HG03457 (cell line): ENCODE data around the gene DDN.

Source experiments
- ATAC-seq: cut with Tn5 transposase; IDR thresholded peaks from one replicate; pipeline ENCODE4 v1.9.1; 2021; ENCODE audit warnings: moderate number of reproducible peaks; ENCODE audit not compliant: unreplicated experiment

Gene DDN

DNA sequence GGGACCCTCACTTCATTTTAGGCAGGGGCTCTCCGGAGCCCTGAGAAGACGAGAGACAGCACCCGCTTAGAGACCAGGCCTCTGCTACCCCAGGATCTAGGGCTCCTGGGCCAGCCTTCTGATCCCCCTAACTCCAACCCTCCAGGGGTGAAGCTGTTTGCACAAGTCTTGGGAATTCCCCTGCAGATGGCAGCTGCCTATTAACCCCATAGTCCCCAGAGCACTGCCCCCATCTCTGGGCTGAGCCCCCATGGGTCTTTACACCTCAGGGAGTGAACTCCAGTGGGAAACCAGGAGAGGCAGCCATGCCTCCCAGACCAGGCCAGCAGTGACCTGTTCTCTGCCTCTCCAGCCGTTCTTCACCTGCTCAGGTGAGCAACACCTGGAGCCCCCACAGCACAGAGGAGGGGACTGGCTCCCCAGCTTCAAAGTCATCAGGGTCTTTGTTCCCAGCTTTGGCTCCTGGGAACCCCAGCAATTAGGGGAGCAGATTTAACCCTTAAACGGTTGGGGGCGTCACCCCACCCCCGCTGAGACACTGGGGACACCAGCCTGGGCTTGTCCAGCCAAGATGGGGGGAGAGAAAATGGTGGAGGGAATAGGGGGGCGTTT is 29.9 kb downstream of the DDN start:
- ATAC-seq: no peak

DNA sequence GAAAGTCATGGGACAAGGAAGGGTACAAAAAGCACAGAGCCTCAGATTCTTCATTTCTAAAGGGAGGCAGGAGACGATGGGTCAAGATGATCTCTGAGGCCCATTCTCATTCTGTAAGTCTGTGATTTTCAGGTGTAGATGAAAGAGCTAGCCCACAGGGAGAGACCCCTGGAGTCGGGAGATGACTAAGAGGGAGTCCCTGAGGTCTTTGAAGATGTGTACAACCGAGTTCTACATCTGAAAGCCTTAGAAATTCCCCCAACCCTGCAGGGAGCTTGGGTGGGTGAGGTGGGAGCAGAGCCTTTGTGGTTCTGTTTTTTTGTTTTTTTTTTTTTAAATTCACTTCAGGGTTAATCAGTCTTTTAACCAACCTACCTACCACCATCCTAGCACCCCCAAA is 30.7 kb downstream of the DDN start:
- no peak for ATAC-seq

DNA sequence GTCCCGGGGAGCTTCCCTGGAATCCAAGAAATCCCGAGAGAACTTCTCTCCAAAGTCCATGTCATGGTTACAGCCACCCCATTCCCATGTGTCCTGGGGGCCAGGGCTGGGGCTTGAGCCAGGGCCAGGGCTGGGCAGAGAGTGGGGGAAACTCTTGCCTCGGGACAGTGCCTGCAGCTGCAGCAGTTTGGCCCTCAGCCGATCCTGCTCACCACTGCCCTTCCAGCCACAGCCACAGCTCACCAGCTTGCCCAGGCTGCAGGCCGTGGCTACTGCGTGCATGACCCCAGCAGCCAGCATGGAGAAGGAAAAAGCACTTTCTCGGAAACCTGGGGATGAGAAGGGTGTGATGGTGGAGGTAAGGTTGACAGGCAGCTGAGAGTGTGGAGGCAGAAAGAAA is 31.2 kb downstream of the DDN start:
- ATAC-seq: no peak

DNA sequence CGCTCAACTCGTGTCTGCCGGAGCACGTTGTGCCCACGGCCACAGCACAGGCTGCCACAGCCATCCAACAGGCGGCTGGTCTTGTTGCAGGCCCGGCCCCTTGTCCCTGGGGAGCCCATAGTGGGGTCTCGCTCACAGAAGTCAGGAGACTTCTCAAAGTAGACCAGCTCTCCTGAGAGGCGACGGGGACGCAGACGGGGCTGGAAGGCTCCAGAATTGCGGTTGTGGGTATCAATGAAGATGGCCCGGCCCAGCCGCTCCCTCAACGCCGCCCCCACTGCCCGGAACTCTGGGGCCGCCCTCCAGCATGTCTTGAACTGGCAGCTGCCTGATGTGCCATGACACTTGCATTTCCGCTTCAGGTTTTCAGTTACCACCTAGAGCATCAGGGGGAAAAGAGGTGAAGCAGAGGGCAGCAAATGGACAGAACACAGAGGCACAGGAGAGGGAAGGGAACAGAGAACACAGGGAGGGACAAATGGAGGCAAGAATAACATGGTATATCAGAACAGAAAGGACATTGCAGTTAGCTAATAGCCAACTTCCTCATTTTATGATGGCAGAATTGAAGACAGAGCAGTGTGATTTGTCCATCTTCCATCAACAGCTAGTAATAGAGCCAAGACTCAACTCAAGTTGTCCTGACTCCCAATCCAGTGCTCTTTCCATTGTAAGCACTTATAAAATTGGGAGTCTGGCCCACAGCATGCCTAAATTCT is 32.8 kb downstream of the DDN start:
- no peak for ATAC-seq

DNA sequence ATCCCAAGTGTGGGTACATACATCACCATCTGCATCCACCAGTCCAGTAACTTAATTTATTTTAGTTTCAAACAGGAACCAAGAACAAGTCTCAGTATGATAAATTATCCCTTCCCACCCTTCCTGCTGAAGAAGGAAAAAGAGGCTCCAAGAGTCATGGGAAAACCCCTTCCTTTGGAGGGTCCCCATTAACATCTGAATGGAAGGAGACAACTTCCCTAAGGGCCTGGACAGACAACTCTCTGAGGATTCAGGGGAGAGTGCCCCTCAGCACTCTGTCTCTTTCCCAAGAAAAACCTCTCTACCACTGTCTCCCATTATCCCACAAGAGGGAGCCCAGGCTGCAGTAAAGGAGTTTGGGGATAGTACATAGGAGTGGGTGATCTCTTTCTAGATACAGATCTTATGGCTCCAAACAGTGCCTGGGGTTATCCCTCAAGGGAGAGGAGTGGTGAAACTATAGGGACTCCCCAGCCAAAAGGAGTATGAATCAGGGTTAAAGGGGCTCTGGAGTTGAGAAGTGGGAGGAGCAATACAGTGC is 33.8 kb downstream of the DDN start:
- no peak for ATAC-seq

DNA sequence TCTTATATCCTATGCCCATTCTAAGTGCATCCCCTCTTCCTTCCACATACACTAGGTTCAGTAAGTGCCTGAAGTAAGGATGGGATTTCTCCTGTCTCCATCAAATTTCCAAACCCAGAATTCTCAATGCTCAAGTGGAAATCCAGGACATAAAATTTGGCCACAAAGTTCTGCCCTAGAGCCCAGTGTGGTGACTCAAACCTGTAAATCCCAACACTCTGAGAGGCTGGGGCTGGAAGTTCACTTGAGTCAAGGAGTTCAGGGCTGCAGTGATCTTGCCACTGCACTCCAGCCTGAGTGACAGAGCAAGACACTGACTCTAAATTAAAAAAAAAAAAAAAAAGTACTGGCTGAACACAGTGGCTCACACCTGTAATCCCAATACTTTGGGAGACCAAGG is 37.4 kb downstream of the DDN start:
- no peak for ATAC-seq

DNA sequence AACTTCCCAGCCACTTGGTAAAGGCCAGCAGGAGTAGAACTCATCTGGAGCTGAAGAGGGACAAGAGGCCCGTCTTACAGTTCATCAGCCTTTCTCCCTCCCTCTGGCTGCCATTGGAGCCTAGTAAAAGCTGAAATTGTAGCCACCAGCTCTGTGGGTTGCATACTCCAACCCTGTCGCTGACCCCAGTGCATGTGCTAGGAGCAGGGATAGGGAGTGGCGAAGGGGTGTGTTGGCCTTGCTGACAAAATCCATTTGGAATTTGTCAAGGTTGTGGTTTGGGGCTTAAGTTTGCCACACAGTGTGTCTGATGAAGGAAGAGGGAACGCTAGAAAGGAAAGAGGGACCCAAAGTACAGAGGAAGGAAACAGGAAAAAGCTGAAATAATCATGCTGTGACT is 37.8 kb downstream of the DDN start:
- ATAC-seq: no peak

DNA sequence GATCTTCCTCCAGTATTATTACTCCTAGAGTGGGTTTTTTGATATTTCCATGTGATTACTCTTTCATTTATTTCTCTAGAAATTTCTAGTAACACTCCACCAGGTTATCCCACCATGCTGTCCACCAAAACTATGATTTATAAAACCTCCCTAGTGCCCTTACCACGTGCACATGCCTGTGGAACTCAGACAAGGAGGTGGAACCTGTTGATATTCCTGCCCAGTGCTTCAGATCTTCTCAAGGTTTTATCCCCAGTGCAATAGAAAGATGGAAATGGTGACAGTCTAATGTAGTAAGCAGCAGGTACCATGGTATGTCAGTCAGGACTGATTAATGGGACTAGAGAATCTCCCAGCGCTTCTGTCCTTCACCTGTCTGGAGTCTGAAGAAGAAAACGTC is 38.3 kb downstream of the DDN start:
- no peak for ATAC-seq

DNA sequence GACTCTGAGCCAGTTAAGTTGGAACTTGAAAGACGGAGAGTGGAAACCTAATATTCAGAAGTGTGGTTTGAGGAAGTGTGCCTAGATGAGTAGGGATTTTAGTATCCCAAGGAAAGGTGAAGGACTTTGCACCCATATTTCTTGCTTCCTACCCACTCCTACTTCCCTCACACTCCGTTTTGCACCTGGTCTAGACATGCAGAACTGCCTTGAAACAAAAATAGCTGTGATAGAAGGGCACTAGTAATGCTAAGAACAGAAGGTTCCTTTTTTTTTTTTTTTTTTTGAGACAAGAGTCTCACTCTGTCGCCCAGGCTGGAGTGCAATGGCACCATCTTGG is 41.2 kb downstream of the DDN start:
- no peak for ATAC-seq

DNA sequence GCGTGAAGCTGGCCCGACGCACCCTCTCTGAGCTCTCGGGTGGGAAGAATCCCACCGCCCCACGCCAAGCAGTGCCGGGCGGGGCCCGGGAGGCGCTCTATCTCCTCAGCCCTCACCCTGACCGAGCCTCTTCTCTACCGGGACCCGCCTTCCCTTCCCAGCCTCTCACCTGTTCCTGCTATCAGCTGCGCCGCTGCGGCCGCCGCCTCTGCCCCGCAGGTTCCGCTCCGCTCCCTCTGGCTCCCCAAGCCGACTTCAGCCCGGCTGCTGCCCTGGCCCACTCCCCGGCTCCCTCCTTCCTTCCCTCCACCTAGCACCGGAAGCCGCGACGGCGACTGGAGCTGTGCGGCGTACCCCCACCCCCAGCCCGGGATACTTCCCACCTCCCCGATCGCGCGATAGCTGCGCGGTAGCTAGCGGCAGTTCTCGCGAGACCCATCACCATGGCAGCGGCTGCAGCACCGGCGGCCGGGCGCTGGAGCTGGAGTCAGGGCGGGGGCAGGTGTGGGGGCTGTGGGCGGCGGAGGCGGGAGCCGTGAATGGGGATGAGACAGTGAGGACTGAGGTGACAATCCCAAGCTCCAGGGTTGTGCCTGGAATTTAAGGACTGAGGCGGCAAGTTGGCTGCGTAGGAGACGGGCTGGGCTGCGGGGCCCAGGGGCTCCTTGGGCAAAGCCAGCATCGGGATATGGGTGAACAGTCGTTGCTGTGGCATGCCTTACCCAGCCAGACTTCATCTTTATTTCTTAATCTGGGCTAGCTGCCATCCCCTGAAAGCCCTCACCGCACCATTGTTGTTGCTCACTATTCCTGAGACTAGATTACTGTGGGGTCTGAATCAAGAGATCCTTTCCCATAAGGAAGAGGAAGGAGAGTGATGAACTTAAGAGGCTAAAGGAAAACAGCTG is 41.8 kb downstream of the DDN start, which contains the start of gene ARF3:
ARF3 (minus strand) TSS at position 347 of the 908 bp plus-strand sequence. CDS start 16,392 bp downstream, outside the sequence.
- peak; percentile 65 for ATAC-seq

DNA sequence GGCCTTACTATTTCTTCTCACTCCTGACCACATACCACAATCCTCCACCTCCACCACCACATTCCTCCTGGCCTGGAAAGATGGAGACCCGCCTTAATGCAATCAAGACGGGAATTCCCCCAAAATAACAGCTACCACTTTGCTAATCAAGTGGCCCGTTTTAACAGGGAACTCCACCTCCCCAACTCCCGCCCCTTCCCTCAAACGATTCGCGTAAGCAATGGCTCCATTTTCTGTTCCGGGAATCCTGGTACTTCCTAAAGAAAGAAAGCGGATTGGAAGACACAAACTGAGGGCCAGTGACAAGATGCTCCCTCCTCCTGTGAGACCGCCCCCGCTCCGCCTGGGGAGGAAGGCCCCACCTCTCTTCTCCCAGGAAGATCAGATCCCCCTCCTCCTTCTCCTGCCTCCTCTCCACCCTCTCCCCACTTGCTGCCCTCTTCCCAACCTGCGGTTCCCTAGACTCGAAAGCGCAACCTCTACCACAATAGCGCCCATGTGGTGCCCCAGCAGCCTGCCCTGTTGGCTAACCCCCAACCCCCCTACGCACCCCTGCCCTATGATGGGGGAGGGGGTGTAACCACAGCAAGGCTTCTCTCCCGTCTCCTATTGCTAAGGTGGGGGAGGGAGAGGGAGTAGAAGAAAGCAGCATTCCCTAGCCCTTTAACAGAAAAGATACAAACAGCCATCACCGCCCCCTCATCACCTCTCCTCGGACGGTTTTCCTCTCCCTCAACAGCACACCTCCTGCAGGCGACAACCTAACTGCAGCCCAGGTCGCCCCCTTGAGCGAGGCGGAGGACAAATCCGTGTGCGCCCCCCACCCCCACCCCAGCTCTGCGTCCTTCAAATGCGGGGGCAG is 42.7 kb downstream of the DDN start:
- no peak for ATAC-seq

DNA sequence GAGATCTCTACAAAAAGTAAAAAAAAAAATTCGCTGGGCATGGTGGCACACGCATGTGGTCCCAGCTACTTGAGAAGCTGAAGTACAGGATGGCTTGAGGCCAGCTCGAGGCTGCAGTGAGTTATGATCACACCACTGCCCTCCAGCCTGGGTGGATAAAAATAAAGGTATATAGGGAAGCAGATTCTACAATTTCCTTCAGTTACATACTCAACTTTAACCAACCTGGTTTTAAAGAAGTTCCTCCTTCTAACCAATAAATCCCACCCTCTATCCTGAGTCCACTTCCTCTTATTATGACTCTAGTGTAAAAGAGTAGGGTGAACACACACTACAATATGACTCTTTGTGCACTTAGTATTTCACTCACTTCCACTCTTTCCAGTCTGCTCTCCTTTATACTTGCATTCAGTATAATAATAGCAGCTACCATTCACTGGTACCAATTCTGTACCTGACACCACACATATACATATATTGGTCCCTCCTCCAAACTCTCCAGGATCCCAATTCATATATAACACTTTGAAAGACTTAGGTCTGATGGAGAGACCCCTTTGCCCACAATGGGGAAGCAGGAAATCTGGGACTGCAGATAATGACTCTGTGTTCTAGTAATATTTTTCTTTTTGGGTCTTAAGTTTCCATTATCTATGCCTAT is 44.2 kb downstream of the DDN start:
- ATAC-seq: no peak

DNA sequence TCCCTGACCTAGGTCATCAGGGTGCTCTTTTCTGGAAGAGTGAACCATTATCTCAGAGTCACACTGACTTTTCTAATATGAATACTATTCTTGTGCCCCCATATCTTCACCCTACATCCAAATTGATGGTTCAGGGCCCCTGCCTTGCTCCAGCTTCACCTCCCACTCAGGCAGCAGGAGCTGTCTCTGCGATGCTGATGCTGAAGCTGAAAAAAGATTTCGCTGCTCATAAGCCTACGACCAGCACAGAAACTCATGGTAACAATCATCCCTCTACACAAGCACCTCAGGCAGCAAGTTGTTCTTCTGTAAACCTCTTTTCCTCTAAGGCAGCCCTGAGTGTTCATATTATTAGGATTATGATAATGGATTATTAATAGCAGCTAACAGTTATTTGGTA is 45.1 kb downstream of the DDN start:
- no peak for ATAC-seq

DNA sequence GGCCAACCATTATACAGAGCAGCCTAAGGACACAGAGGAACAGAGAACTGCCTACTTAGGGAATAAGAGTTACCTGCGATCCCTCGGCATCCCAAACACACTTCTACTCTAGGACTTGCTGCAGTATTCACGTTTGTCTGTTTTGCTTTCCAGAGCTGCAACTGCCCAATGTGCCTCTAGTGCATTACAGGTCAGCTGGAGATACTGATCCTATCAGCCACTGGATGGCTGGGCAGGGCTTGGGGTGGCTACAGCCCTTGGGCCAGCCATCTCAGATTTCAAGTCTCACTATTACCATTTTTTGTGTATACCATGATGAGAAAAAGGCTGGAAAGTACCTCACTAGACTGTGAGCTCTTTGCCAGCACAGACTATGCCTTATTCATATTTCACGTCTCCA is 46.5 kb downstream of the DDN start:
- no peak for ATAC-seq

DNA sequence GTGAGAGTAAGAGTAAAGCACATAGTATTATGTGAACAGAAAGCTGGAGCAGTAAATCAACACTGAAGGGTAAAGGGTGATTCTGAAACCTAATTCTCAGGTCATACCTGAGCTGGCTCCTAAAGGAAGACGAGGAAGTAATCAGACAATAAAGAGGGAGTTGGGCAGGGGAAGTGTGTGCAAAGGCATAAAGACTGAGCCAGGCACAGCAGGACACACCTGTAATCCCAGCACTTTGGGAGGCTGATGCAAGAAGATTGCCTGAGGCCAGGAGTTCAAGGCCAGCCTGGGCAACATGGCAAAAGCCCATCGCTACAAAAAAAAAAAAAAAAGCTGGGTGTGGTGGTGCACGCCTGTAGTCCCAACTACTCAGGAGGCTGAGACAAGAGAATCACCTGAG is 51.4 kb downstream of the DDN start:
- no peak for ATAC-seq

DNA sequence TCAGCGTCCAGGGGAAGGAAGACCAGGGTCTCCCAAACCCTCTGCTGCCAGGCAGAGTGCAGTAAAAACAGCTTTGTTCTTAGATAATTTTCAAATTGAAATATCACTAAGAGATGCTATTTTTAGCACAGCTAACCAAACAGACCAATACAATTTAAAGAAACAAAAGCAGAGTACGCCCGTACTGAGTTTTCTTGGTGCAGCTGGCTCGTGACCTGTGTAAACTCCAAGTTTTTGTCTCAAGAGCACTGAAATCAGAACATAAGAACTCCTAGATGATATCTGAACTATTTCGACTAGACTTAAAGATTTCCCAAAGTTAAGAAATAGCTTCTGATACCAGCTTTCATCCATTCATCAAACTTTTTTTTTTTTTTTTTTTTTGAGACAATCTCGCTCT is 52.2 kb downstream of the DDN start:
- ATAC-seq: no peak

DNA sequence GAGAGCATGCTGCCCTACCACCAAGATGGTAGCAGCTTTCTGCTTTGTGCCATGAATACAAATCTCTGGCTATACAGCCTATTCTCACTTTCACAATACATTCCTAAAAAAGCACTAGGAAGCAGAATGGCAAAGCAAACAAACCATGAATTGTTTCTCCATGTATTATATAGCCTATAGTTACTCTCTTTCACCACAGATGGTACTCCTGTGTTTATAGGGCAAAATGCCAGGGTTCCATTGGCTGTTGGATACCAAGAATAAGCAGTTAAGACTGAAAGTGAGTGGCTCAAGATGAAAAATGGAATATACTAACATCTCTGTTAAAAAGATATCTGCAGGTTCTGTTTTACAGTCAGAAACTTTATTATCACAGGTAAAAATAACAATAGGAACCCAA is 53.0 kb downstream of the DDN start:
- no peak for ATAC-seq
